Esophagus muscularis mucosa (tissue), 4 donors: ENCODE results near the gene ARFGAP1. TPM values are rescaled to one million over a fixed set of nuclear protein-coding genes. Genes with fewer than 3 reads are reported as not detected.

ENCODE experiments used
- DNase-seq: peaks from one replicate; pipeline ENCODE4 v3.0.0-alpha.2; 2017; ENCODE audit errors: extremely low spot score
- H3K27ac ChIP-seq, 4 donors: fragments of 200-600 bp; sonication (generic); replicated peaks in 1 of 4; 1 replicate in 3 of 4; 2 replicates in 1 of 4; pipeline ENCODE4 v1.5.1; 2016 to 2019; ENCODE audit warnings: mild to moderate bottlenecking in 1 of 4
- H3K27me3 ChIP-seq, 4 donors: fragments of 200-600 bp; sonication (generic); one replicate each; pipeline versions ENCODE4 v1.5.1 to v1.6.0; 2016 to 2019
- H3K36me3 ChIP-seq, 4 donors: fragments of 200-600 bp; sonication (generic); one replicate each; pipeline ENCODE4 v1.5.1; 2016 to 2019
- H3K4me1 ChIP-seq, 4 donors: fragments of 200-600 bp; sonication (generic); one replicate each; pipeline ENCODE4 v1.5.1; 2016 to 2019
- H3K4me3 ChIP-seq, 4 donors: fragments of 200-600 bp; sonication (generic); 1 replicate in 2 of 4; 2 replicates in 2 of 4; pipeline ENCODE4 v1.5.1; 2016 to 2019; ENCODE audit warnings: mild to moderate bottlenecking in 4 of 4, moderate library complexity in 1 of 4
- H3K9me3 ChIP-seq, 4 donors: fragments of 200-600 bp; sonication (generic); 1 replicate in 3 of 4; 2 replicates in 1 of 4; pipeline ENCODE4 v1.5.1; 2016 to 2019
- EP300 ChIP-seq: sonication (generic); formaldehyde crosslinking; IDR thresholded peaks from one replicate; pipeline ENCODE4 v1.6.1; 2017; ENCODE audit warnings: antibody characterized with exemption
- POLR2A ChIP-seq: fragments of 450-650 bp; IDR thresholded peaks from one replicate; pipeline ENCODE4 v1.6.1; 2017; ENCODE audit warnings: antibody characterized with exemption, moderate library complexity, mild to moderate bottlenecking, low read depth
- POLR2AphosphoS5 ChIP-seq, 2 donors: sonication (generic); formaldehyde crosslinking; IDR thresholded peaks; one replicate each; pipeline ENCODE4 v1.6.1; 2017; ENCODE audit warnings: antibody characterized with exemption in 2 of 2
- WGBS: methylation state at CpG from one replicate; pipeline ENCODE4 v1.1.5; 2018; 5-methylcytosine and 5-hydroxymethylcytosine counted together
- intact Hi-C: fragments of 100-400 bp; cut with DNase I; formaldehyde crosslinking; loops from one replicate; pipeline ENCODE4 v1.15.1; 2023
- total RNA-seq, 4 donors: library from RNA; depleted of rRNA; stranded (reverse); fragments of >200 nt; gene quantifications; one replicate each; pipeline versions ENCODE4 v1.1.0 to v1.2.1, GENCODE V29; 2016
- TF ChIP-seq, protein P1 (sequence below), 3 experiments: fragments of 200-600 bp in 2 of 3; fragments of 450-650 bp in 1 of 3; sonication (generic) in 2 of 3; IDR thresholded peaks; one replicate each; pipeline ENCODE4 v1.5.1; 2017 to 2019; ENCODE audit warnings: antibody characterized with exemption in 3 of 3, mild to moderate bottlenecking in 2 of 3, moderate library complexity in 1 of 3

ARFGAP1 gene
- total RNA-seq, result 10 to 100 TPM; 35.8 to 50.9 (median 39.5) TPM

DNA sequence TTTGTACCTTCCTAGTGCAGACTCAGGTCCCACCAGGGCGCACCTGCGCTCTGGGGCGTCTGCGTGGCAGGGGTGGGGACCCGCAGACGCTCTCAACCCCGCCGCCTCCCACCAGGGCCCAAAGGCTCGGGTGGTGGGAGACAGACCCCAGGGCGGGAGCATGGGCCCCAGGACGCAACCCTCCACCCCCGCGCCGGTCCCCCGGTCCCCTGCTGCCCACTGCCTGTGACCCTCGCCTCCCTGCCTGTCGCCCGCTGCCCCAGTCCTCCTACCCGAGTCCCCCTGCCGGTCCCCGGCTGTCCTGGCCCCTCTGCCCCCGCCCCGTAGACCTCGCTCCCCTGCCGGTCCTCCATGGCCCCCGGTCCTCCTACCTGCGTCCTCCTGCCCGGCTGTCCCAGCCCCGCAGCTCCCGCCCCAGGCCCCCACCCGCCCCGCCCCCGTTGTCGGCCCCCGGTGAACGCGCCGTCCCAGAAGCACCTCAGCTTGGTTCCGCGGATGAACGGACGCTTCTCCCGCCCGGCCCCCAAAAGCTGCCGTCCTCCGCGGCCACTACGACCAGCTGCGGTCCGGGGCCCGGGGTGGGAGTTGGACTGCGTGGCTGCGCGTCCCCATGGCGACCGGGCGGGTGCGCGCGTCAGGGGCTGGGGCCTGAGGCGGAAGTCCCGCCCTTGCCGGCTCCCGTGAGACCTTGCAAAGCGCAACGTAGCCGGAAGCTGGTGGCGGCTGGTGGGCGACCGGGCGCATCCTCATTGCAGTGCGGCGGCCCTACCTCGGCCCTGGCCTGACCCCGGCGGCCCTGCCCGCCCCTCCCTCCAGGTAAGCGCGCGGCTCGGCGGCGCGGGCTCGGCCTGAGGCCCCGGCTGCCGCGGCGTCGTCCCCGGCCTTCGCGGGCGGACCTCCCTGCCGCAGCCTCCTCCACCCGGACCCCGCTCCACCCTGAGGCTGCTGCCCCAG is at the start of gene ARFGAP1:
TSS of gene ARFGAP1 (plus strand) at position 709 of the 954 bp plus-strand sequence. CDS start 2,768 bp downstream, outside the sequence.
- TF ChIP-seq, protein P1, sequence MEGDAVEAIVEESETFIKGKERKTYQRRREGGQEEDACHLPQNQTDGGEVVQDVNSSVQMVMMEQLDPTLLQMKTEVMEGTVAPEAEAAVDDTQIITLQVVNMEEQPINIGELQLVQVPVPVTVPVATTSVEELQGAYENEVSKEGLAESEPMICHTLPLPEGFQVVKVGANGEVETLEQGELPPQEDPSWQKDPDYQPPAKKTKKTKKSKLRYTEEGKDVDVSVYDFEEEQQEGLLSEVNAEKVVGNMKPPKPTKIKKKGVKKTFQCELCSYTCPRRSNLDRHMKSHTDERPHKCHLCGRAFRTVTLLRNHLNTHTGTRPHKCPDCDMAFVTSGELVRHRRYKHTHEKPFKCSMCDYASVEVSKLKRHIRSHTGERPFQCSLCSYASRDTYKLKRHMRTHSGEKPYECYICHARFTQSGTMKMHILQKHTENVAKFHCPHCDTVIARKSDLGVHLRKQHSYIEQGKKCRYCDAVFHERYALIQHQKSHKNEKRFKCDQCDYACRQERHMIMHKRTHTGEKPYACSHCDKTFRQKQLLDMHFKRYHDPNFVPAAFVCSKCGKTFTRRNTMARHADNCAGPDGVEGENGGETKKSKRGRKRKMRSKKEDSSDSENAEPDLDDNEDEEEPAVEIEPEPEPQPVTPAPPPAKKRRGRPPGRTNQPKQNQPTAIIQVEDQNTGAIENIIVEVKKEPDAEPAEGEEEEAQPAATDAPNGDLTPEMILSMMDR (IDR thresholded peaks at IDR 0.05), result peak in 1 of 3 experiments; percentile 13
- TF ChIP-seq POLR2AphosphoS5 (IDR thresholded peaks at IDR 0.05) (peak; percentile 88 to 89), POLR2A (no peak), EP300 (no peak)
- H3K4me1 ChIP-seq, result peaks cover 21 to 42% (median 31%) of the 10 kb centered on the region in 4 donors
- peak within 1 kb of the TSS; percentile 79 to 100 (median 90) for H3K4me3 ChIP-seq
- WGBS, result 7% methylated on average over 14 of the region's 97 CpGs
- intact Hi-C loops, result loop anchor here (2.0 kb wide), 1 partner anchor 58 kb away; no protein-coding TSS in a partner anchor
- H3K36me3 ChIP-seq, result peaks cover 15 to 22% (median 19%) of the 10 kb centered on the region in 4 donors
- H3K9me3 ChIP-seq, result no peaks in the 10 kb centered on the region
- H3K27ac ChIP-seq, result peak within 1 kb of the TSS; percentile 69 to 84 (median 77)
- peaks cover 0 to 6% (median 0%) of the 10 kb centered on the region in 4 donors for H3K27me3 ChIP-seq
- DNase-seq, result peak; percentile 94

- Histone ChIP-seq H3K36me3 (no peaks in the 10 kb centered on the region), H3K27me3 (peaks cover 0 to 18% (median 0%) of the 10 kb centered on the region in 4 donors), H3K9me3 (no peaks in the 10 kb centered on the region), H3K4me3 (no peak overlapping the region), H3K27ac (no peak overlapping the region), H3K4me1 (peaks cover 7 to 14% (median 11%) of the 10 kb centered on the region in 4 donors)
- WGBS, result 51% methylated on average over 3 of the region's 12 CpGs
- TF ChIP-seq, protein P1 (IDR thresholded peaks at IDR 0.05), result peak; percentile 43 to 76 (median 45)
- no peak for TF ChIP-seq EP300
- no peak for DNase-seq
- intact Hi-C loops, result no loop called here
Measured at GRCh38 chr20:63223121-63223825, 49.3 kb upstream of the ARFGAP1 start.

GRCh38 chr20:63223826-63224207 is 48.8 kb upstream of the ARFGAP1 start:
- no peak for DNase-seq
- intact Hi-C loops, result no loop called here
- WGBS, result 76% methylated on average over 5 of the region's 6 CpGs
- Histone ChIP-seq H3K27ac (no peak overlapping the region), H3K27me3 (peaks cover 0 to 18% (median 0%) of the 10 kb centered on the region in 4 donors), H3K9me3 (no peaks in the 10 kb centered on the region), H3K4me1 (peaks cover 7 to 14% (median 11%) of the 10 kb centered on the region in 4 donors), H3K36me3 (no peaks in the 10 kb centered on the region), H3K4me3 (no peak overlapping the region)
- no peak for TF ChIP-seq POLR2A
- no peak for TF ChIP-seq EP300
- no peak for TF ChIP-seq POLR2AphosphoS5 (IDR thresholded peaks at IDR 0.05)
- TF ChIP-seq, protein P1 (IDR thresholded peaks at IDR 0.05), result no peak

- H3K4me1 ChIP-seq, result peaks cover 7 to 14% (median 11%) of the 10 kb centered on the region in 4 donors
- H3K27me3 ChIP-seq, result peaks cover 0 to 19% (median 0%) of the 10 kb centered on the region in 4 donors
- WGBS, result 41% methylated on average over 4 of the region's 16 CpGs
- no peak for TF ChIP-seq EP300
- no peak for TF ChIP-seq POLR2A
- TF ChIP-seq, protein P1 (IDR thresholded peaks at IDR 0.05), result peak in 2 of 3 experiments; percentile 5 to 21
- no peak for TF ChIP-seq POLR2AphosphoS5 (IDR thresholded peaks at IDR 0.05)
- no peaks in the 10 kb centered on the region for H3K9me3 ChIP-seq
- intact Hi-C loops, result no loop called here
- H3K36me3 ChIP-seq, result no peaks in the 10 kb centered on the region
- peak overlapping the region in 1 of 4 donors; percentile 22 for H3K27ac ChIP-seq
- no peak for DNase-seq
- no peak overlapping the region for H3K4me3 ChIP-seq
Measured at GRCh38 chr20:63224412-63225081, 48.1 kb upstream of the ARFGAP1 start.
